ENCODE measurements around the gene LAIR1.

- TF ChIP-seq, protein P1, sequence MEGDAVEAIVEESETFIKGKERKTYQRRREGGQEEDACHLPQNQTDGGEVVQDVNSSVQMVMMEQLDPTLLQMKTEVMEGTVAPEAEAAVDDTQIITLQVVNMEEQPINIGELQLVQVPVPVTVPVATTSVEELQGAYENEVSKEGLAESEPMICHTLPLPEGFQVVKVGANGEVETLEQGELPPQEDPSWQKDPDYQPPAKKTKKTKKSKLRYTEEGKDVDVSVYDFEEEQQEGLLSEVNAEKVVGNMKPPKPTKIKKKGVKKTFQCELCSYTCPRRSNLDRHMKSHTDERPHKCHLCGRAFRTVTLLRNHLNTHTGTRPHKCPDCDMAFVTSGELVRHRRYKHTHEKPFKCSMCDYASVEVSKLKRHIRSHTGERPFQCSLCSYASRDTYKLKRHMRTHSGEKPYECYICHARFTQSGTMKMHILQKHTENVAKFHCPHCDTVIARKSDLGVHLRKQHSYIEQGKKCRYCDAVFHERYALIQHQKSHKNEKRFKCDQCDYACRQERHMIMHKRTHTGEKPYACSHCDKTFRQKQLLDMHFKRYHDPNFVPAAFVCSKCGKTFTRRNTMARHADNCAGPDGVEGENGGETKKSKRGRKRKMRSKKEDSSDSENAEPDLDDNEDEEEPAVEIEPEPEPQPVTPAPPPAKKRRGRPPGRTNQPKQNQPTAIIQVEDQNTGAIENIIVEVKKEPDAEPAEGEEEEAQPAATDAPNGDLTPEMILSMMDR (tag by site-specific recombination; IDR thresholded peaks at IDR 0.05) = no peak
- no peak for TF ChIP-seq ZNF677 (tag by site-specific recombination; IDR thresholded peaks at IDR 0.05)
- no peak for TF ChIP-seq ZNF248 (tag by site-specific recombination; IDR thresholded peaks at IDR 0.05)
- TF ChIP-seq SCRT2 (tag by site-specific recombination; IDR thresholded peaks at IDR 0.05) = no peak
- no peak for TF ChIP-seq ZNF558 (tag by site-specific recombination; IDR thresholded peaks at IDR 0.05)
- no peak for TF ChIP-seq ZNF660 (tag by site-specific recombination; IDR thresholded peaks at IDR 0.05)
Measured at GRCh38 chr19:54388802-54389139, 24.0 kb upstream of the LAIR1 start.
